HG03520 (cell line): ENCODE measurements around the gene EEF1AKMT1.

Source experiments
- ATAC-seq: cut with Tn5 transposase; IDR thresholded peaks from one replicate; pipeline ENCODE4 v1.9.1; 2021; ENCODE audit warnings: mild to moderate bottlenecking, moderate library complexity; ENCODE audit not compliant: unreplicated experiment

Gene EEF1AKMT1

DNA sequence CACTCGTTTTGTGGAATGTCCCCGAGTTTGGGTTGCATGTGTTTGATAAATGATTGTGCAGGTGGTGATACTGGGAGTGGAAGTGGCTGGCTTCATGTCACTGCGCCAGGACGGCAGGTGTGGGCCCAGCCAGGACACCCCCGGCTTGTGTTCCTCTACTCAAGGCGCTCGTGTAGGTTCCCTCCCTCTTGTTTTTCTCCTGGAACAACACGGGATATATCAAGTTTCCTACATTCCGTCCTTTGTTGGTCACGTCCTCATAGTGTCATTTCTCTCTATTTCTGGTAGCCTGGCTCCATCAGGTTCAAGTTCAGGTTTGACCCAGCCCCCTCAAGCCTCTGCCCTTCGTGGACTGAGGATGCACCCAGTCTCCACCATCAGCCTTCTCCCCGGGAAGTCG lies 54.0 kb downstream of the EEF1AKMT1 start:
- ATAC-seq = no peak

DNA sequence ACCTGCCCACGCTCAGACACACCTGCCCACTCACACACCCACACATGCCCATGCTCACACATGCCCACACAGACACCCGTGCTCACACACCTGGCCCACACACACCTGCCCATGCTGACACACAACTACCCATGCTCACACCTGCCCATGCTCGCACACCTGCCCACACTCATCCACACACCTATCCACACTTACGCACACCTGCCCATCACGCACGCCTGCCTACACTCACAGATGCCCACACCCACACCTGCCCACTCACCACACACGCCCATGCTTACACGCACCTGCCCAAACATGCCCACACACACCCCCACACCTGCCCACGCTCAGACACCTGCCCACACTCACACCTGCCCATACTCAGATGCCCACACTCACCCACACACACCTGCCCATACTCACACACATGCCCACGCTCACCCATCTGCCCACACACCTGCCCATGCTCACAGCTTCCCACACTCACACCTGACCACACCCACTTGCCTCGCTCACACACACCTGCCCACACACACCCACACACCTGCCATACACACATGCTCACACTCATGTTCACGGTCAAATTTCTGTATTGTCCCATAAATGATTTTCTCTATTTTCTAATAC lies 54.7 kb downstream of the EEF1AKMT1 start:
- ATAC-seq = no peak

DNA sequence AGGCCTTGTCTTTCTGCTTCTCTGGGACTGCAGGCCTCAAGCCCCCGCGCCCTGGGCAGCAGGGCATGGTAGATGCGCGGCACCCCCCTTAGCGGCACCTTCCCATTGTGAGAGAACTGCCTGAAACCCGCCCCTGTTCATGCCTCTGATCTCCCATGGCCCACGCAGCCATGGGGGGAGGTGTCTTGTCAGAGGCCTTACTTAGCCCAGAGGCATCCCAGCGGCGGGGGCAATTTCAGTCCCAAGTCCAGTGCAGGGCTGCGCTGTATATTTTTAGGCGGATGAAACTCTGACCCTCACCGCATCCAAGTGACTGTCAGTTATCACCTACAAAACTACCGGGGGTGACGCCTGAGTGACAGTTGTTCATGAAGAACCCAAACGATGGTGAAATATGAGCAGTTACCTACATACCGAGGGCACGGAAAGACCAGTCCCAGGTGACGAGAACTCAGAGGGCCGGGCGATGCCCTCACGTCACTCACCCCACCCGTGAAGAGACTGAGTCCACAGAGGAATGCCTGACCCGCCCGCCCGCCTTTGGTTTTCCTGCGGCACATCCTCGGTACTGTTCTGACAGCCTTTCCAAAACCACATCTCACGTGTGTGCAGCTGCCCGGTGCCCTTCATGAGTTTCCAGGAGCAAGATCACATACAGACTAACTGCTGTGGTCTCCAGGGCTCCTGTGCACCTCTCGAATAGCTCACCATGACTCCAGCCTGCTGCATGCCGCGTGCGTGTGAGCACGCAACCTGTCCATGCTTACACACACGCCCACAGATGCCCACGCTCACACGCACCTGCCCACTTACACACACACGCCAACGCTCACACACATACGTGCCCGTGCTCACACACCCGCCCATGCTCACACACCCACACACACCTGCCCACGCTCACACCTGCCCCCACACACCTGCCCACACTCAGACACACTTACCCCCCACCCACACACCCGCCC lies 55.9 kb downstream of the EEF1AKMT1 start:
- ATAC-seq = no peak

DNA sequence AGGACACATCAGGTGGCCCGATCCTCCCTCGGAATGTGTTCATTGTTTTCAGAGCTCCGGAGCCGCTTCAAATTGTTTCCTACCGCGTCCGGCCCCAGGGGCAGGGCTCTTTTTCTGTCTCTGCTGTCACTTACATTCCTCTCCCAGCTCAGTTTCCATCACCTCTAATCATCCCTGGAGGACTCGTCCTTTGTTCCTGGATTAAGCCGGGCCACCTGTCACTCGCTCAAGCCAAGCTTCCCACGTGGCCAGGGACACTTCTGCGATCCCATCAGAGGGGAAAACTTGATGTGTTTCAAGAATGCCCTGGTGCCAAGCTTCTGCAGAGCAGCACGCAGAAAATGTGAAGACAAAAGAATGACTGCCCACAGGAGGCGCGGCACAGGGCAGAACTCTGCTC lies 56.8 kb downstream of the EEF1AKMT1 start:
- no peak for ATAC-seq

DNA sequence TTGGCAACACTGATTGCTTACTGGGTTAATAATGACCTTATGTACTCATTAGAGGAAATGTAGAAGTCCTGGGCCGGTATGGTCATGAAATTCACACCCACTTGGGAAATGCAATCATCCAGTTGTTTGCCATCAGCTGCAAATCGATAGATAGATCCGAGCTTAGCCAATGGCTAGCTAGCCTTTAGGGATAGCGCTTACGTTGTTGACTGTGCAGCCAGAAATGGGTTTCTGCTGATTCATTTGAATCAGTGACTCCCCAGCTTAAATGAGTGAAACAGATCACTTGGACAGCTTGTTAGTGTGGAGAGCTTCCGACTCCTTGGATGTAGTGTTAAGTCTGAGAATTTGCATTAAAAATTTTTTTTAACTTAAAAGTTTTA lies 58.4 kb downstream of the EEF1AKMT1 start:
- no peak for ATAC-seq

DNA sequence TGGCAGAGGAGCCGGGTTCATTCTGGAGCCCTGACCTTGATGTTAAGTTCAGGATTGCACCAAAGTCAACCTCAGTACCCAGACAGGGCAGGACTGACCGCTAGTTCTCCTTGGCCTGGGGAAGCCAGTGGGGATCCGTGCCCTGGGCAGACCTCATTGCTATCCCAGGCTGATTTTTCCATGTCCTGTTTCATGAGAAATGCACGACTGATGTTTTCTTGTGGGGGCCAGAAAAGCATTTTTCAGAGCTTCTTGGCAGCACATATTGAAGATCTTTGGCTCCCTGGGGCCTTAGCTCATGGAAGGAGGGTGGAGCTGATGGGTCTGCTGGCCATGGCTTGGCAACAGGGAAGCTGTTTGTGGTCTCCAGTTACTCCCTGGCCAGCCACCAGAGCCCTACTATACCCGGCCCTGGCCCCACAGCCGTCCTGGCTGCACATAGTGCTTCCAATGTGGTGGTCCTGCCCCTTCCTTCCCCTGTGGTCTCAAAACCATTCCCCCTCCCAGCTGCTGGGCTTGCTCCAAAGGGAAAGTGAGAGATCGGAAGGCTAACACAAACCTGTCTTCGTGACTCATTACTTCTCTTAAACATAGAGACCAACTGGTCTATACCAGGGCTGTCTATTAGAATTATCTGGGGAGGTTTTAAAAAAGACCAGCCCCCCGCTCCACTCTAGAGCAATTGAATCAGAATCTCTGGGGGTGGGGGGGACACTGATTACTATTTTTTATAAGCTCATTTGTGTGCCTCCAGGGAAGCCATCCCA lies 59.0 kb downstream of the EEF1AKMT1 start:
- no peak for ATAC-seq

DNA sequence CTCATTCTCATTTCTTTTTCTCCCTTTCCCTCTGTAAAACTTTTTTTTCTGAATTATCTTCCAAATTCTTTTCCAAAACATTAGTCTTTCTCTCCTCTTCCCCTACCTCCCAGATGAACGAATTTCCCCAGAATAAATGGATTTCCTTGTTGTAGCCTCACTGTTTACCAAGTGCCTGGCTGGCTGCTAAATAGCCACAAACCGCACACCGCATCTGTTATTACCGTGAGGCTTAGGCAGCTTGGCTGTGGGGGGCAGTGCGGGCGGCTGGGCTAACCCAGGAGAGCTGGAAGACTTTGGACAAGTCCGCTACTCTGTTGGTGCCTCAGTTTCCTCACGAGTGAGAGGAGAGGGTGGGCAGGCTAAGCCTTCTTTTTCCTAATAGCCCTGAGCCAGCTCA lies 59.6 kb downstream of the EEF1AKMT1 start:
- ATAC-seq = no peak

DNA sequence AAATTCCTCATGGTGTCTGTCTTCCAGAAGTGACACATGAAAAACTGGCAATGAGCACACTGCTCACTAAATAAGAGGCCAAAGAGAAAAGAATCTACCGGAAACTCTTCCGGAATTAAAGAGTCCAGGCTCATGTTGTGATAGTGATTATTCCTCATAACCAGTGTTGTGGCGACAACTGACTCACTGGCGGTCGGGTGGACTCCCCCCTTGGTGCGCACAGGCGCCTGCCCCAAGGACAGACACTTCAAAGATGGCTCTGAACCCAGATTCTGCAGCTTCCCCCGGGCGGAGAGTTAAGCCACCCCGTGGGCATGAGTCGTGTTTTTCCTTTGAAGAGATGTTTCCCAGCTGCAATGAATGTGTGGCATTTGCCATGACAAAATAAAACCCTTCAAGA lies 60.0 kb downstream of the EEF1AKMT1 start:
- ATAC-seq = no peak

DNA sequence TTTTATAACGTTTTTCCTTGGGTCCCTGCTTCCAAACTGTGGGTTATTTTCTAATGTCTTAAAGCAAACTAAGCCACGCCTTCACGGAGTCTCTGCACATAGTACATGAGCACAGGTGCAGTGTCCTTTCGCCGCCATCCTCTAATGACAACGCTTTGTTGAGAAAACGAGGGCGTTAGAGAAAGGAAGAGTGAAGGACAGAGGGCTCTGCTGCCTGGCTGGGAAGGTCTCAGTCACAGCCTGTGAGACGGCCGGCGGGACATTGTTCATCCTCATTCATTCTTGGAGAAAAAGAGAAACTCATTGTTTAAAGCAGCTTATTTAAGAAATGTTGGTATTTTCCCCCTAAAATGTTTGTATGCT lies 60.8 kb downstream of the EEF1AKMT1 start:
- ATAC-seq = no peak

DNA sequence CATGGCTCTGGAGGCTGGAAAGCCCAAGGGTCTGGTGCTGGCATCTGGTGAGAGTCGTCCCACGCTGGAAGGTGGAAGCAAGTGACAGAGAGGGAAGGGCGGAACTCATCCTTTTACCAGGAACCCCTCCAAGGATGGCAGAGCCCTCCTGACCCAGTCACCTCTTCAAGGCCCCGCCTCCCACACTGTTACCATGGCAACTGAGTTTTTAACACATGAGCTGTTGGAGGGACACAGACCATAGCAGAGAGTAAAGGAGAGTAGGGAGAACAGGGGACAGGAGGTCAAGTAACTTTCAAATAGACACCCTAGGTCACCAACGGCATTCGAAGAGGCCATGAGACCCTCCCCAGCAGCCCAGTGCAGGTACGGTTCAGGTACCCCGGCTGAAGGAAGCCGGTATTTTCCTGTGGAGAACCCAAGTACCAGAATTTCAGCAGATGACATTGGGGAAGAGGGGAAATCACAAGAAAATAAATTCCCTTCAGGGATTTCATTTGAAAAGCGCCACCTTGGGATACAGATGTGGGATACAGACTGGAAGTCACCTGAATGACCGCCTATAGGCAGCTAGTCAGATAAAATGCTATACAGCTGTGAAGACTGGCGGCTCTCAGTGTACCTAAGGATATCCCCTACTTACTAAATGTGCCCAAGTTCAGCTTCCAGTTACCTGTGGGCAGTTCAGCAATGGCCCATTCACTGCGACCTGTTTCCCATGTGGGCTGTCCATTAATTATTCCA lies 62.3 kb downstream of the EEF1AKMT1 start:
- ATAC-seq = no peak

DNA sequence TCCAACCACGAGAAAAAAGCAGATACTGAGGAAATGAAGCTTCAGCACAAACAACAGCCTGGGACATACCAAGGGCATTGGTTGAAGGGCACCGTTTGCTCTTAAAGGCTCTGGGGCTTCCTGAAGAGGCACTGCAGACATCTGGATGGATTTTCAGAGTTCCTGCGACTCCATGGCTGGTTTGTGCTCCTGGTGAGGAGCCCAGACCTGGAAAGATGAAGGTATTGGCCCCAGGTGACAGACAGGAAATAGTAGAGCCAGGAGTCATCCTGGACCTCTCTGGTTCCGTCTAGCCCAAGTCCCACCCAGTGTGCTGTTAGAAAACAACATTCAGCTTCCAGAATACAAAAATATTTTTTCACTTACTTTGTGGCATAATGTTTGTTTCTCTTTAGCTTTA lies 64.0 kb downstream of the EEF1AKMT1 start:
- ATAC-seq = no peak

DNA sequence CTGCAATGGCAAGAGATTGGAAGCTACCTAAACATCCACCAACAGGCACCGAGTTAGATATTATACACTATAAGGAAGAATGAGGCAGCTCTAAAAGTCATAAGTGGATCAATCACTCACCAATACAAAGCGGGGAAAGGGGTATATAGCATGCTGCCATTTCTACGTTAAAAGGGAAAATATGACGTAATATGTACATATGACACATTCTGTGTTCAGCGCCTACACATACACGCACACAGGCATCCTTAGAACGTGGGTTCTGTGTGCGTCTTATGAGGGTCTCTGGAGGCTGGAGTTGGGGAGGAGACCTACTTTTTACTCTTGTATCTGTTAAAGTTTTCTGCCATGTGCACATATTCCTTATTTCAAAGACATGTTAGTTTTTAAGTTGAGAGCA lies 64.4 kb downstream of the EEF1AKMT1 start:
- no peak for ATAC-seq

DNA sequence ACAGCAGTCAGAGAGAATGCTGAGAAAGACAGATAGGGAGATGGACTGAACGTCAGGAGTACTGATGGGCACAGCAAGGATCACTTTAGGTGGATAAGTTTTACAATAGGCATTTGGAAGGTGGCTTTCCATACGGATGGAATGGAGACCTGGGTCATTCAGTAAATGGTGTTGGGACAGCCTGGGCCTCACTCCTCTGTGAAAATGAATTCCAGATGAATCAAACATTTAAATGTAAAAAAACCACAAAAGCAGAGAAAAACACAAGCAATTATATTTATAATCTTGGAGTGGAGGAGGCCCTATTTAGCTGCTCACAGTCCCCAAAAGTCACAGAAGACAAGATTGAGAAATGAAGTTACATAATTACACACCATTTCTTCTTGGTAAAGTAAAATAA lies 65.5 kb downstream of the EEF1AKMT1 start:
- no peak for ATAC-seq

DNA sequence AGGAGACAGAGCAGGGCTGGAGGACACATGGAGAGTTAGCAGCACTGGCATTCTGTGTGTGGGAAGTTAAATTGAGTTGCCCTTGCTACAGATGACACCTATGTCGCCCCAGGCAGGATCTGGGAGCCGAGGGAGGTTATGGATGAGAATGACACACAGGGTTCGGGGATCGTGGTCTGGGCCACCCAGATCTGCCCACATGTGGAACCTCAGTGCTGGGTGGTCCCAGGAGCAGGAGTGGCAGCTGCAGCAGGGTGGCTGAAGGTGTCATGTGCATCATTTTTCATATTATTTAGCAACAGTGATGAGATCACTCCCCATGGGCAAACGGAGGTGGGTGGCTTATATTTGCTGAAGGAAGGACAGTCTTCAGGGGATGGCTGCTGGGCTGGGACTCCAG lies 67.1 kb downstream of the EEF1AKMT1 start:
- no peak for ATAC-seq

DNA sequence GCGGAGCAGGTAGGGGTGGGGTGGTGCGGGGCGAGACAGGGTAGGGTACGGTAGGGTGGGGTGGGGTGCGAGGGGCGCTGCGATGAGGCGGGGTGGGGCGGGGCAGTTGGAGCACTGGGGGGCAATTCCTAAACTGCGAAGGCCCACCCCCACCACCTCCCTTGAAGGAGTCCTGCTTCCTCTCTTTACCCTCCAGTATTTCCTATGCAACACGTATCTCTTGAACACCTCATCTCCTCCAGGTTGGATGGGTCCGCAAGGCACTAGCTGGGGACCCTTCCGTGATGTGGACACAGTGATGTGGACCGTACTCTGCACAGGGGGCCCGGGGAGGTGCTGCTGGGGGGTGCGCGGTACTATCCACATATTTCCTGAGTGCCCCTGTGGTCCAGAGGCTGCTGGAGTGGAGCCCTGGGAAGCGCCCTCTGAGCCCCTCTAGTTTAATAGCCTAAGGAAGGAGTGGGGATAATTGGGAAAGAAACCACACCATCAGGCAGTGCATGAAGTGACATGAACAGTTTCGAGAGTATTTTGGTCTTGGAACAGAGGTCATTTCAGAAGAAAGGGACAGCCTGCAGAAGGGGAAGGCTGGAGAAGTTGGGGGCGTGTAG lies 69.2 kb downstream of the EEF1AKMT1 start:
- no peak for ATAC-seq

DNA sequence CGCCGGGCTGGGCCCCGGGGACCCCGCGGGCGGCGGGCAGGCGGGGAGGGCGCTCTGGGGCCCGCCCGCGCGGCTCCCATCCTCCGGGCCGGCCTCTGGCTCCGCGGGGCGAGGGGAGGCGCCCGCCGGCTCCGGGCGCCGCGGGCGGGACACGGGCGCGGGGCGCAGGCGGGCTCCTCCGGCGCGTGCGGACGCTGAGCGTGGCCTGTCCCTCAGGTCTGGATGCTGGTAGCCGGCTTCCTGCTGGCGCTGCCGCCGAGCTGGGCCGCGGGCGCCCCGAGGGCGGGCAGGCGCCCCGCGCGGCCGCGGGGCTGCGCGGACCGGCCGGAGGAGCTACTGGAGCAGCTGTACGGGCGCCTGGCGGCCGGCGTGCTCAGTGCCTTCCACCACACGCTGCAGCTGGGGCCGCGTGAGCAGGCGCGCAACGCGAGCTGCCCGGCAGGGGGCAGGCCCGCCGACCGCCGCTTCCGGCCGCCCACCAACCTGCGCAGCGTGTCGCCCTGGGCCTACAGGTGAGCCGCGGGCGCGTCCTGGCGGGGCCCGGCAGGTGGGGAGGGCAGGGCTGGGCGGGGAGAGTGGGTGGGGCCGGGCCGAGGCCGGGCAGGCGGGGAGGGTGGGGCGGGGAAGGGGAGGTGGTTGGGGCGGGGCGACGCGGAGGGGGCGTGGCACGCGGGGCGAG lies 69.8 kb downstream of the EEF1AKMT1 start:
- peak; percentile 87 for ATAC-seq

DNA sequence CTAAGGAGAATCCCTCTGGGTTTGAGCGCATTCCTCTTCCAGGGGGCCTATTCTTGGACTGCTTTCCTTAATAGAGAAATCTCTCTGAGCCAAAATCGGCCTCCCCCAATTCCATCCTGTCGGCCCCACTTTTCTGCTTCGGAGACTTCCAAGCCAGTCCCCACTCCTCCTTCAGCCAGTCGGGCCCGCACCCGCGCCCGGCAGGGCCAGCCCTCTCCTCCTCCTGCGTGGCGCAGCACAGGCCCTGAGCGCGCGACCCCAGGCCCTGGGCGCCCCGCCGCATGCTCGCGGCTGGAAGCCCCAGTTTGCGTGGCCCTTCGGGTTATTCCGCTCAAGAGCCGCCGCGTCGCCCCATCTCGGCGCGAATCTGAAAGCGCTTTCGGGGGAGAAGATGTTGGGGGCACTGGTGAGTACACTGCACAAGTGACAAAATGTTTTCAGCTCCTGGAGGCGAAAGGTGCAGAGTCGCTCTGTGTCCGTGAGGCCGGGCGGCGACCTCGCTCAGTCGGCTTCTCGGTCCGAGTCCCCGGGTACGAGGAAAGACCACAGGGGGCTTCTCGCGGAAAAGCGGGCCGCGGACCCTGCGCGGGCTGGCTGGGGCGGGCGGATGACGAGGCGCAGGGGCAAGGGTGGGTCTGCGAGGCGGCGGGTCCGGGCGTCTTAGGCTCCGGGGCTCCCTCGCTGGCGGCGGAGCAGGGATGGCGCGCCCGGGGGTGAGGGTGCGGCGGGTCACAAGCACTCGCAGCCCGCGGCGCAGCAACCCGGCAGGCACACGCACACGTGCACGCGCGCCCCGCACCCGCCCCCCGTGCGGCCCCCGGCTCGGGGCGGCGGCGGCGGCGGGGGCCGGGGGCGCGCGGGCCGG lies 70.6 kb downstream of the EEF1AKMT1 start, which contains the start of gene IL17D:
IL17D (plus strand) TSS at position 785 of the 865 bp plus-strand sequence. CDS start 303 bp downstream, outside the sequence.
- peak; percentile 23 for ATAC-seq

DNA sequence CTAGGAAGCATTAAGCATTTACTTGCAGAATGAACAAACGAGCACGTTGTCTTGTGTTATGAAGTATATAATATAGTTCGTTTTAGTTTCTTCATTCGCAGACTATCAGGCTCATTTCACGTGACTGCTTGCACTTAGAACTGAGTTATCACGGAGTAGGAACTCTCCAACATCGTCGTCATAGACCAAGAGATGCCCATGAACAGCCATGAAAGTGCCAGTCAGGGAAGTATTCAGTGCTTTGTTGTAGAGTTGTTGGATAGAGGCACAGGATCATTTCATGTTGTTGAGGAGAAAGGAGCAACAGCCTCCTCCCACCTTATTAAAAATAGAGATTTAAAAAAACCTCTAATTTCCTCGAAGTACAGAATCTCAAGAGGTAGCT lies 71.2 kb downstream of the EEF1AKMT1 start:
- ATAC-seq = no peak

DNA sequence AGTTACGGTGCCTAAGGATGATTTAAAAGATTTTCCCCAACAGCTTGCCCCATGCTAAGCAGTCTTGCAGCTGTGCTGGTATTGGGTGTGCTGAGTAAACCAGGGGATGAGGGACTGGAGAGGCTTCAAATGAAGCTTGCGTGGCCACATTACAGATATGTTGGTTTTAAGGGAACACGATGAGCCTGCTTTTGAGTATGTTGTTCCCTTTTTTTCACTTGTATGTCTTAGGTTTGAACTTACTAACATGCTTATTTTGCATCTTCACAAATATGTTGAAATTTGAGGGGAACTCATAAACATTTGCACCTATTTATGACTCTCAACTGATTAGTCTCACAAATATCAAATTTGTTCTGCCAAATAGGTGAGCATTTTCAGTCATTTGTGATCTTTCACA lies 72.3 kb downstream of the EEF1AKMT1 start:
- ATAC-seq = no peak
